Activated naive CD4-positive, alpha-beta T cell treated with anti-CD3 and anti-CD28 coated beads, Interleukin-2, amount 50 U/mL, for 16 hours (primary cell): Measurements from ENCODE around the gene TM9SF4.
"Not testable (repeated sequence)": the region's sequence is repeated elsewhere in the genome, so short reads cannot be mapped to it uniquely, and the experiment has no call there.

Source experiments
- DNase-seq: peaks from one replicate; pipeline ENCODE4 v3.0.0-alpha.2; 2020

The TM9SF4 gene

DNA sequence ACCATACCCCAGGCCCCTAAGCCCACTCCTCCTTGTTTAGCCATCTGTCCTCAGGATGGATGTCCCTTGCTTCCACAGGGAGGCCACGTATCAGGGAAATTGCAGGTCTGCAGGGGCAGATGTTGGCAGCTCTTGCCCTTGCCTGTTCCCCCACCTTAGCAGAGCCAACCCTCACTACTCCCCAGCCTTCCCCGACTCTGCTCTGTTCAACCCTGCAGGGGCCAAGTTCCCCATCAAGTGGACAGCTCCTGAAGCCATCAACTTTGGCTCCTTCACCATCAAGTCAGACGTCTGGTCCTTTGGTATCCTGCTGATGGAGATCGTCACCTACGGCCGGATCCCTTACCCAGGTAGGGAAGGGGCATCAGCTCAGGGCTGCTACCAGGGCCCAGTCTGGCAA lies 10.7 kb upstream of the TM9SF4 start:
- DNase-seq = no peak

DNA sequence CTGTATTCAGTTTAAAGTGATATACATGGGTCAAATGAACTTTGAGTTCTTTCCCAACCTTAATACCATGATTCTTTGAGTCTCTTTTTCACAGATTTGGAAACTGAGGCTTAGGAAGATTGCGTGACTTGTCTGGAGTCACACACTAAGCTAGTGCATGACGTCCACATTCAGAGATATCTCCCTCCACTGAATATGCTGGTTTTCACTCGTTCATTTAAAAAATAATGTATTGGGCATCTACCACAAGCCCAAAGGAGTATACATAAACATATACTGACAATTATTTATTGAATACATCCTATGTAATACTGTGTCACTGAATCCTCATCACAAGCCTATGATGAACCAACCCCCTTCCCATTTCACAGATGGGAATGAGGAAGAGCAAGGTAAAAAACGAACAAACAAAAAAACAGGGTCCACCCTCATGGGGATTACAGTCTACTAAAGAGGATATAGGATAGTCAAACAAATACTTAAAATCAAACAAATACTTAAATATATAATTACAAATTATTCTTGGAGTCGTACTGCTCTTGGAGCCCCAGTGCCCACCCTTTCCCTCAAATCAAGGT lies 611 bp upstream of the TM9SF4 start:
- no peak for DNase-seq

DNA sequence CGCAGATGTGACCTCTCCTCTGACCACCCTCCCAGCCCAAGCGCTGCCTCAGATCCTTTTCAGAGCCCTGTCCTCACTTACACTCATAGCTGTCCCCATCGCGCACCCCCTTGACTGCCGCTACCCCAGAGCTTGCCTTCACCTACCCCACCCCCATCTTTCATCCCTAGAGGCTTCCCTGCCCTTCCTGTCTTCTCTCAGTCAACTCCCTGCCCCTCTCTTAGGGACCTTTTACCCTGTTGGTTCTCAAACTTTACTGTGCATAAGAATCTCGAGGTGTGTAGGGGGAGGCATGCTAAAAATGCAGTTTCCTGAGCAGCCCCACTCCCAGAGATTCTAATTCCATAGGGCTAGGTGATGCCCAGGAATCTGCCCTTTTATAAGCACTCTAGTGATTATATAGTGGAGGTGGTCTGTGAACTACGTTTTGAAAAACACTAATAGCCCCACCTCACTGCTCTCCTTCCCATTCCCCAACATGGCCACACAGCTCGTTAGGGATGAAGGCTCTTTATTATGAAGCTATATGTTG lies 725 bp downstream of the TM9SF4 start:
- no peak for DNase-seq

DNA sequence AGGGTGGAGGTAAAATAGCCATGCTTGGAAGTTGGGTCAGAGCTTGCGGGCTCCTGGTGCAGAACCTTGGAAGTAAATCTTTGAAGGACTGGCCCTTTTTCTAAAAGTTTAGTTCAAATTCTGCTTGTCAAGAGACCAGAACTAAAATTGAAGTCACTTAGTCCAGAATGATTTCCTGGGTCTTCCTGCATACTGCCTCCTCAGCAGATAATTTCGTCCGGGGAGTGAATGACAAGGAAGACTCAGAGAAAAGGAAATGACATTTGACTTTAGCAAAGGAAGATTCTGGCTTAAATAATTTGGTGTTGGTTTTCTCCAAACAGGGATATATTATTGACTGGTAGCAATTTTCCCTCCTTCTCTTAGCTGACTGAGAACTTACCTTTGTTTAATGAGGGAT lies 1.2 kb downstream of the TM9SF4 start:
- DNase-seq = no peak

DNA sequence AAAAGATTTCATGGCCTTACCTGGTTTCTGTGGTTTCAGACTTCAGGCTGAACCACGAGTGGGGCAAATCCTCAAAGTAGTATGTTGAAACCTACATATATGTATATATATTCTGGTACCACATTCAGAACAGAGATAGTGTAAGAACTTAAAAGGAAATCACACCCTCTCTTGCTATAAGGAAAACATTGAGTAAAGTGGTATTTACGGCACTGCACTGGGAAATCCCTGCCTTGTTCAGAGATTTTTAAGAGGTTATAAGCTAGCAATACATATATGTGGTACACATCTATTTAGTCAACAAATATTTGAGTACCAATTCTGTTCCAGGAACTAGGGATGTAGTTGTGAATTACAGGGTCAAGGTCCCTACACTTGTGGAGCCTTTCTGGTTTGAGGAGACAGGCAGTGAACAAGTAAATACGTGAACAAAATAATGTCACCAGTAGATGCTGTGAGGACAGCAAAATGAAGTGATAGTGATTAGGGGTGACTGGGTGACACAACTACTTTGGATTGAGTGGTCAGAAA lies 1.7 kb downstream of the TM9SF4 start:
- DNase-seq = no peak

DNA sequence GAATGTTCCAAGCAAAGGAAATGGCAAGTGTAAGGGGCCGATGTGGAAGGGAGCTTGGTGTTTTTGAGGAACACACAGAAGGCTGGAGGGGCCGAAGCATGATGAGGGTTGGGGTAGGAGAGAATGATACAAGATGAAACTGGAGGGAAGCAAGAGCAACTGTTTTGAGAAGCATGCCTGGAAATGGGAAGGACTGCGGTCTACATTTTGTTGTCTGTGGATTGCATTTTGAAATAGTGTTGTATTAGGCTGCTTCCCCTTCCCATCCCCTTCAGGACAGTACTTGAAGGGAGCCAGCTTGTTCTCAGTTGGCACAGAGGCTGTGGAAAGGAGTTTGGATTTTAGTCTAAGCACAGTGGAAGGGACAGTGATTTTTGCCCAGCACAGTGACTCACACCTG lies 2.2 kb downstream of the TM9SF4 start:
- DNase-seq = no peak

DNA sequence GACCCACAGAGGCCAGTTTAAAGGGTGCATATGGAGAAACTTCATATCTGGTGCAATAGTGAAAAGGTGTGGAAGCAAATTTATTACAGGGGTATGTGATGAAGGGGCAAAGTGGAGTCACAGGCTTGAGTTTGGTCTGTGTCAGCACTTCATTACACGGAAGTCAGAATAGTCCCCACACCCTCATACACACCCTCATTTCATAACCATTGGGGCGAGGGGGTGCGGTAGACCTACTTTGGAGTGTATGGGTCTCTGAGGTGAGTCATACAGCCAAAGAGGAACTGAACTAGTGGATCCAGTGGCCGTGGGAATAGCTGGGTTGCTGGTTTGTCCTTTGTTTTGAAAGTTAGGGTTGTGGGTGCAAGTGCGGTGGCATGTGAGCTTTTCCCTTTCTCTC lies 3.3 kb downstream of the TM9SF4 start:
- no peak for DNase-seq

DNA sequence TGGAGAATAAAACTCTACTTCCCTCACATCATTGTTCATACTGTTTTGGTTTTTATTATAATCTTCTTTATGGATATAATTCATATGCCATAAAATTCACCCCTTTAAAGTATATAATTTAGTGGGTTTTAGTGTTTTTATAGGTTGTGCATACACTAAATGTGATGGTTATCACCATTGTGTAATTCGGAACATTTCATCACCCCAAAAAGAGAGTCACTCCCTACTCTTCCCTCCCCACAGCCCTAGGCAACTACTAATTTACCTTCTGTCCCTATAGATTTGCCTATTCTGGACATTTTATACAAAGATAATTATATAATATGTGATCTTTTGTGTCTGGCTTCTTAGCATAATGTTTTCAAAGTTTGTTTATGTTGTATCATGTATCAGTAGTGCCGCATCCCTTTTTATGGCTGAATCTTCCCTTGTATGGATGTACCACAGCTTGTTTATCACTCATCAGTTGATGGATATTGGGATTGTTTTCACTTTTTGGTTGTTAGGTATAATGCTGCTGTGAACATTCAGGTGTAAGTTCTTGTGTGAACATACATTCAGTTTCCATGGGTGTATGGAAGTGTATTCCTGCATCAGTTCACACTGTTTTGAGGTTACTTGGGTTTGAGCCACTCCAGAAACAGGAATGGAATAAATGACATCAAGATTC lies 4.2 kb downstream of the TM9SF4 start:
- no peak for DNase-seq

DNA sequence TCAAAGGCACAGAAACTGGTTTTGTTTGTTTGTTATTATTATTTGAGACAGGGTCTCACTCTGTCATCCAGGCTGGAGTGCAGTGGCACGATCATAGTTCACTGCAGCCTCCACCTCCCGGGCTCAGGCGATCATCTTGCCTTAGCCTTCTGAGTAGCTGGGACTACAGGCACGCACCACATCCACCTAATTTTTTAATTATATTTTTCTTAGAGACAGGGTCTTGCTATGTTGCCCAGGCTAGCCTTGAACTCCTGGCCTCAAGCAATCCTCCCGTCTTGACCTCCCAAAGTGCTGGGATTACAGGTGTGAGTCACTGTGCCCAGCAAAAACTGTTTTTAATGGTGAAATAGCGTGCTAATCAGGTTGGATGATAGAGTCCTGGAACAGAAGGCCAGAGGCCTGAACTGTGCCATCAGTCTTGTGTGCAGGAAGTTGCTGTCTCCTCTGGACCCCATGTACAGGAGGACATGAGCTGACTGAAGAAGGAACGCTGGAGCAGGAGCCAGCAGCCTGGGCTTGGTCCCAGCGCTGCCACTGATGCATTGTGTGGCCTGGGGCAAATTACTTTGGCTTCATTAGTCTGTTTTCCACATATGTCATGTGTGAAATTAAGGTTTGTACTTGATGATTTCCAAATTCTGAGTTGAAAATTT lies 4.9 kb downstream of the TM9SF4 start:
- DNase-seq = no peak

DNA sequence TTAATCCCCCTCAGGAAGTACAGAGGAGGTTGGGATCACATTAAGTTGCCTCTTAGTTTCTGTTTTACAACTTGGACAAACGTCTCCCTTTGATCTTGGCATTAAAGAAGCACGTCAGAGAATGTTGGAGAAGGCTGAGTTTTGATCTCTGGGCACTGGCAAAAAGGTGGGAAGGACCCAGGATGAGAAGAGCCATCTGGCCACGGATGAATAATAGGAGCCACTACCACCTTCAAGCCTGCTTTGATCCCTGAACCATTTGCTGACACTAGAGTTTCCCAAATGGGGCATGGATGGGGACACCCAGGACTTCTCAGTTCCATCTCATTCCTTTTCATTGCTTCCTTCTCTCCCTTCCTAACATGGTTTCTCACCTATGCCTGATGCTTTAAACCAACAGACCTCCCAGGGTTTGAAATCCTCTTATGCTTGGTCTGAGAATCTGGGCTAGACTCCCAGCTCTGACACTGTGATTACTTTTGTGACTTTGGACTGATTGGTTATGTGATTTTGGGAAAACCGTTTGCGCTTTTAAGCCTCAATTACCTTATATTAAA lies 5.8 kb downstream of the TM9SF4 start:
- no peak for DNase-seq

DNA sequence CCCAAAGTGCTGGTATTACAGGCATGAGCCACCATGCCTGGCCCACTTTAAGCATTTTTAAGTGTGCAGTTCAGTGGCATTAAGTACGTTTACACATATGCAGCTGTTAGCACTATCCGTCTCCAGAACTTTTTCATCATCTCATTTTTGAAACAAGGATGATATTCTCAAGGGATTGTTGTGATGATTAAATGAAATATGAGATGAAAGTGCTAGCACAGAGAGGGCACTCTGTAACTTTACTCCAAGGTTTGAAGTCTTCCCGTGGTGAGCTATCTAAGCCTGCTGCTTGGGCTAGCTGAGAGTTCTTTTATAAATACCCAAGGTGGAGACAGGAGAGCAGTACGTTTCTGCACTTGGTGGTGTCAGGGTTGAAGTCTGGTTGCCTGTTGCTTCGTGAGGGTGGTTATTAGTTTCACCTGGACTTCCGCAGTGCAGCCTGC lies 6.6 kb downstream of the TM9SF4 start:
- DNase-seq = no peak

DNA sequence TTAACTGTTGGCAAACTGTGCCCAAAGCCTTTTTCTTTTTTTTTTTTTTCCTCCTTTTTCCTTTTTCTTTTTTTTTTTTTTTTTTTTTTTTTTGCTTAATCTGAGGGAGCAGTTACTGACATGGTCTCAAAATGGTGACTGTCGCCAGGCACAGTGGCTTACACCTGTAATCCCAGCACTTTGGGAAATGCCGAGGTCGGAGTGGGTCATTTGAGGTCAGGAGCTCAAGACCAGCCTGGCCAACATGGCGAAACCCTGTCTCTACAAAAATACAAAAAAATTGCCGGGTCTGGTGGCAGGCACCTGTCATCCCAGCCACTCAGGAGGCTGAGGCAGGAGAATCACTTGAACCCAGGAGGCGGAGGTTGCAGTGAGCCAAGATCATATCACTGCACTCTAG lies 7.3 kb downstream of the TM9SF4 start:
- DNase-seq = not testable (repeated sequence)

DNA sequence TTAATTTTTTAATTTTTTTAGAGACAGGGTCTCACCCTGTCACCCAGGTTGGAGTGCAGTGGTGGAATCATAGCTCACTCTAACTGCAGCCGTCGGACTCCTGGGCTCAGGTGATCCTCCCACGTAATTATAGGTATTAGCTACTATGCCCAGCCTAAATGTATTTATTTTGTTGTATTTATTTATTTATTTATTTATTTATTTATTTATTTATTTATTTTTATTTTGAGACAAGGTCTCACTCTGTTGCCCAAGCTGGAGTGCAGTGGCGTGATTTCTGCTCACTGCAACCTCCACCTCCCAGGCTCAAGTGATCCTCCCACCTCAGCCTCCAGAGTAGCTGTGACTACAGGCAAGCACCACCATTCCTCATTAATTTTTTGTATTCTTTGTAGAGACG lies 8.9 kb downstream of the TM9SF4 start:
- not testable (repeated sequence) for DNase-seq

DNA sequence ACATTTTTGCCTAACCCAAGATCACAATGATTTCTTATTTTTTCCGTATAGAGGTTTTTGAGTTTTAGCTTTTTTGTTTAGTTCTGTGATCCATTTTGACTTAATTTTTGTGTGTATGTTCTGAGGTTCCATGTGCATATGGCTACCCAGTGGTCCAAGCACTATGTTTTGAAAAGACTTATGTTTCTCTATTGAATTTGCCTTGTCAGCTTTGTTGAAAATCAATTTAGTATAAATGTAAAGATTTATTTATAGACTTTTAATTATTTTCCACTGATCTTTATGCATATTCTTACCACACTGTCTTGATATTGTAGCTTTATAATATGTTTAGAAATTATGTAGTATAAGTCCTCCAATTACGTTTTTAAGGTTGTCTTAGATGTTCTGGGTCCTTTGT lies 10.2 kb downstream of the TM9SF4 start:
- DNase-seq = no peak

DNA sequence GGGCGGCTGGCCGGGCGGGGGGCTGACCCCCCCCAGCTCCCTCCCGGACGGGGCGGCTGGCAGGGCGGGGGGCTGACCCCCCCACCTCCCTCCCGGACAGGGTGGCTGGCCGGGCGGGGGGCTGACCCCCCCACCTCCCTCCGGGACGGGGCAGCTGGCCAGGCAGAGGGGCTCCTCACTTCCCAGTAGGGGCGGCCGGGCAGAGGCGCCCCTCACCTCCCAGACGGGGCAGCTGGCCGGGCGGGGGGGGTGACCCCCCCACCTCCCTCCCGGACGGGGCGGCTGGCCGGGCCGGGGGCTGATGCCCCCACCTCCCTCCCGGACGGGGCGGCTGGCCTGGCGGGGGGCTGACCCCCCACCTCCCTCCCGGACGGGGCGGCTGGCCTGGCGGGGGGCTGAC lies 12.4 kb downstream of the TM9SF4 start:
- DNase-seq = not testable (repeated sequence)

DNA sequence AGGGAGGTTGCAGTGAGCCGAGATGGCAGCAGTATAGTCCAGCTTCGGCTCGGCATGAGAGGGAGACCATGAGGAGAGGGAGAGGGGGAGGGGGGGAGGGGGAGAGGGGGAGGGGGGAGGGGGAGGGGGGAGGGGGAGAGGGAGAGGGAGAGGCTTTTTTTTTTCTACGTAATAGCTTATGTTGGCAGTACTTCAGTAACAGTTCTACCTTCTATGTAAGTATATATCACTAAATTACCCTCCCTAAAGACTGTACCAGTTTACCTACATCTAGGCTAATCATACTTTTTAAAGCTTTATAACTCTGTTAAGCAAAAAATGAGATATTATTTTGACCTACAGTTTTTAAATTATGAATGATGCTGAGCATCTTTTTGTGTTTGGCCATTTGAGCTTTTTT lies 13.6 kb downstream of the TM9SF4 start:
- DNase-seq = no peak

DNA sequence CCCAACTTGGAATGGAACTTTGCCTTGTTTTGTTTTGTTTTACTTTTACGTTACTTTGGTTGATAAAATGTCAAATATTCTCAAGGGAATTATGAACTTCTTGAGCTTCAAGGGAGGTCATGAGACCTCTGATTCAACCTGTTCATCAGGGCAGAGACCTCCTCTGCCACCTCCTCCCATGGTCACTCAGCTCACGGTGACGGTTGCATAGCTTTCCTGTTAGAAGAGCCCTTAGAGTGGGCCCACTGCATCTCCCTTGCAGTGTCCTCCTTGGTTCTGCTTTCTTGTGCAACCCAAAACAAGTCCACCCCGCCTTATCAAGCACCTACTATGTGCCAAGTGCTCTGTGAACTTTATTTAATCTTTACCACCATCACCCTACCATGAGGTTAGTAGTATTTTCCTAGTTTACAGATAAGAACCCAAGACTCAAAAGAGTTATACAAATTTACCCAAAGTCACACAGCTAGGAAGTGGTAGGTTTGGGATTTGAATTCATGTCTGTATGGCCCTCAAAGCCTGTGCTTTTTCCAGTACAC lies 15.5 kb downstream of the TM9SF4 start:
- DNase-seq = no peak

DNA sequence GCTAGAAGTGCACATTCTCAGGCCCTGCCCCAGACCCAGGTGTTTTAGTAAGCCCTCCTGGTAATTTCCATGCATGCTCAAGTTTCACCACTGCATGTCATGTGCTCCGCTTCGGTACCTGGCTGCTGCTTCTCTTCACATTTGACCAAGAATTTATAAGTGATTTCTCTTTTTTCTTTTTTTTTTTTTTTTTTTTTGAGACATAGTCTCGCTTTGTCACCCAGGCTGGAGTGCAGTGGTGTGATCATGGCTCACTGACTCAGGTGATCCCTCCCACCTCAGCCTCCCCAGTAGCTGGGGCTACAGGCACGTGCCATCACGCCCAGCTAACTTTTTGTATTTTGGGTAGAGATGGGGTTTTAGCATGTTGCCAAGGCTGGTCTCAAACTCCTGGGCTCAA lies 16.0 kb downstream of the TM9SF4 start:
- DNase-seq = no peak

DNA sequence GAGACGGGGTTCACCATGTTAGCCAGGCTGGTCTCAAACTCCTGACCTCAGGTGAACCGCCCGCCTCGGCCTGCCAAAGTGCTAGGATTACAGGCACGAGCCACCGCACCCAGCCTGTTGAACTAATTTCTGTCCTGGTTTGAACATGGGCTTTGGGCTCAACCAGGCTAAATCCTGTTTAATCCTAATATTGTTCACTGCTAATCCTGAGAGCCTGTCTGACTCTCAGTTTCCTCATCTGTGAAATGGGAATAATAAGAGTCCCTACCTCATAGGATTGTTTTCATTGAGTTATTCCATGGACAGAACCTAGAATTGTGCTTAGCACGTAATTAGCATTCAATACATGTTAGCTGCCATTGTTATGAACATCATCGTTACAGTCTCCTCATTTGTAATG lies 17.4 kb downstream of the TM9SF4 start:
- DNase-seq = no peak

DNA sequence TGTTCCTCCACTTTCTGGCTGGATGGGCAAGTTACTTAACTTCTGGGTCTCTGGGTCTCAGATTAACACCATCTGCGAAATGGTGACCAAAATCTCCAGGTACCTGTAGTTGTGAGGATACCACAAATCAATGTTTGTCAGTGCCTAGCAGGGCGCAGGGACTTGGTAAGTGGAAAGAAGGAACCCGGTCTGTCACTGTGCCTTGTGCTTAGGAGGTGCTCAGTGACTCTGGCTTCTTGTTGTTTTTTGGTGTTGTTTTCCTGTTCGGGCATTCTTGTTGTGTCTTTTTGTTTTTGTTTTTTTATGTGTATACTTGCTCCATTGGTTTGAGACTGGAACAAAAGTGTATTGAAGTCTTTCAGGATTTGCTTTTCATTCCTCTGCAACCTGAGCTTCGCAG lies 17.8 kb downstream of the TM9SF4 start:
- DNase-seq = no peak

DNA sequence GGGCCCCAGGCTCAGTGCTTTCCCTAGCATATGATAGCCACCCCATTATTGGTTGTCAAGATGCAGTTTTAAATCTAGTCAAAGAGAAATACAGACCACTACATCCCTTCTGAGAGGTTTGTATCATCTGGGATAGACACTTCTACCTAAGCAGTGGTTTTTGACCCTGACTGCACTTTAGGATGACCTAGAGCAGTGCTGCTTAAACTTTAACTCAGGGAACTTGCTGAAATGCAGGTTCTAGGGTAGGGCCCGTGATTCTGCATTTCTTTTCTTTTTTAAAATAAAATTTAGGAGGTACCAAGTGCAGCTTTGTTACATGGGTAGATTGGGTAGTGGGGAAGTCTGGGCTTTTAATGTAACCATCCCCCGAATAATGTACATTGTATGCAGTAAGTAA lies 18.7 kb downstream of the TM9SF4 start:
- DNase-seq = no peak

DNA sequence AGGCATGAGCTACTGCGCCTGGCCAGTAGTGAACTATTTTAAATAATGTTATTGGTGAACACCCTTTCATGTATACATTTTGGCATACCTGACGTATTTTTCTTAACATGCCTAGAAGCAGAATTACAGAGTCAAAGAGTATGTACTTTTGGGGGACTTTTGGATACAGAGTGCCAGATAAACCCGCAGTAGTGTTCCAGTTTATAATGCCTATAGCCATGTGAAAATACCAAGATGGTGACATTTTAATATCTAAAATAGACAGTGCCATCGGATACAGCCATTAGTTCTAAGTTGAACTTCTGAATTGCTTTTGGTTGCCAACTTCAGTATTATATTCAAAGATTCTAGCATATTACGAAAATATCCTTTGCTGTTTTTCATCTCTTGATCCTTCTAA lies 20.3 kb downstream of the TM9SF4 start:
- no peak for DNase-seq

DNA sequence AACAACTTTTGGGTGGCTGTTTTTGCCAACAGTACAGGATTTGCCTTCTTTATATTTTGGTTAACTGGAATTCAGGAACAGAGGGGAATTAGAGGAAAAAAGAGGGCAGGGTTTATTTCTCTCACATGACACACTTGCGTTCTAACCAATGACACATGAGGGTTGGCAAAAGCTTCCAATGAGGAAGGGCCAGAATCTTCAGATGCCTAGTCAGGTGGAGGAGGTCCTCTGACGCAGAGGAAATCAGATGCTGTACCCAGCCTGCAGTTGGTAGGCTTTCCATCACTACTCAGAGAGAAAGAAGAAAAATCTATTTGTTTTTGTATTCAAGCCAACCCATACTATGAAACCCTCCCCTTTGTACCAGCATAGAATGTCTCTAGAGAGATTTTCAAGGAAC lies 20.8 kb downstream of the TM9SF4 start:
- DNase-seq = no peak

DNA sequence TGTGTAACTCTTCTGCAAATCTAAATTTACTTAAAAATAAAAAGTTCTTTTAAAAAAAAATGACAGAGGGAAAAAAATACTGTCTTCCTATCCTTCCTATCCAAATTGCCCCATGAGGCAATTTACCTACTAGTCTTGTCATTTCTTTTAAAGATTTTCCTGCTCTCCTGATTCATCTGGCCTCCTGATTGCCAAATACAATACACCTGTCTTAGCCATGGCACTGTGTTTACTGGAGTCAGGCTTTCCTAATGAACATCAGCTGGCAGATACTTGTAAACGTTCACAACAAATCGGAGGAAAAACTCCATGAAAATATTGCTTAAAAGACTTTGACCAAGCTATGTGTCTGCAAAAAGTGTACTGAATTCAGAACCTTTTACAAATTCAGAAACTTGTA lies 21.5 kb downstream of the TM9SF4 start:
- no peak for DNase-seq
